Fibroblast of lung (primary cell): ENCODE data around the gene SLC6A19. TPM values are rescaled to one million over a fixed set of nuclear protein-coding genes. Genes with fewer than 3 reads are reported as not detected.

Experiments used
- DNase-seq, 2 donors: peaks; one replicate each; pipeline versions ENCODE4 v3.0.0 to v3.0.0-alpha.2; 2010; ENCODE audit warnings: low read depth in 2 of 2
- H2AFZ ChIP-seq: 2 replicates; pipeline ENCODE4 v1.5.1; 2012; ENCODE audit warnings: low read length, control low read depth, inconsistent platforms
- H3K27ac ChIP-seq: 2 replicates; pipeline ENCODE4 v1.5.1; 2011; ENCODE audit warnings: low read length, control low read depth; ENCODE audit not compliant: insufficient read depth
- H3K27me3 ChIP-seq: 2 replicates; pipeline ENCODE4 v1.5.1; 2011; ENCODE audit warnings: mild to moderate bottlenecking, low read length; ENCODE audit not compliant: control insufficient read depth, insufficient read depth
- H3K36me3 ChIP-seq: 2 replicates; pipeline ENCODE4 v1.5.1; 2011; ENCODE audit warnings: low read length; ENCODE audit not compliant: control insufficient read depth, insufficient read depth
- H3K4me1 ChIP-seq: 2 replicates; pipeline ENCODE4 v1.5.1; 2011; ENCODE audit warnings: low read length; ENCODE audit not compliant: control insufficient read depth, insufficient read depth; ENCODE audit errors: extremely low read depth
- H3K4me2 ChIP-seq: 2 replicates; pipeline ENCODE4 v1.5.1; 2011; ENCODE audit warnings: low read length, control low read depth; ENCODE audit not compliant: insufficient read depth; ENCODE audit errors: extremely low read depth
- H3K4me3 ChIP-seq, 4 experiments: fragments of 200-600 bp in 1 of 4; sonication (generic) in 1 of 4; replicated peaks in 1 of 4; 2 replicates each; pipeline ENCODE4 v1.5.1; 2011 to 2016; ENCODE audit warnings: low read length in 4 of 4, low read depth in 3 of 4, mild to moderate bottlenecking in 3 of 4, control low read depth in 2 of 4, inconsistent platforms in 1 of 4, mixed read lengths in 1 of 4; ENCODE audit not compliant: insufficient read depth in 1 of 4; ENCODE audit errors: control extremely low read depth in 1 of 4
- H3K79me2 ChIP-seq: 2 replicates; pipeline ENCODE4 v1.5.1; 2012; ENCODE audit warnings: mild to moderate bottlenecking, low read length, inconsistent platforms; ENCODE audit not compliant: control insufficient read depth, insufficient read depth
- H3K9ac ChIP-seq: 2 replicates; pipeline ENCODE4 v1.5.1; 2011; ENCODE audit warnings: mild to moderate bottlenecking, low read length, control low read depth; ENCODE audit not compliant: insufficient read depth
- H3K9me3 ChIP-seq: 2 replicates; pipeline ENCODE4 v1.5.1; 2012; ENCODE audit warnings: low read depth, low read length; ENCODE audit not compliant: control insufficient read depth, insufficient read depth
- H4K20me1 ChIP-seq: 2 replicates; pipeline ENCODE4 v1.5.1; 2011; ENCODE audit warnings: low read length; ENCODE audit not compliant: control insufficient read depth, insufficient read depth; ENCODE audit errors: extremely low read depth
- CTCF ChIP-seq, 2 donors: IDR thresholded peaks in 1 of 2; conservative IDR thresholded peaks in 1 of 2; 1 replicate in 1 of 2; 2 replicates in 1 of 2; pipeline ENCODE4 v1.5.1; 2011 to 2012; ENCODE audit warnings: low read length in 2 of 2, control low read depth in 1 of 2, inconsistent platforms in 1 of 2, low read depth in 1 of 2, mild to moderate bottlenecking in 1 of 2
- EZH2 ChIP-seq: IDR thresholded peaks from 2 replicates; pipeline ENCODE4 v1.5.1; 2012; ENCODE audit warnings: low read length, control low read depth, mild to moderate bottlenecking; ENCODE audit errors: missing control alignments
- polyA plus RNA-seq, 2 donors: library from polyadenylated mRNA; depleted of rRNA in 1 of 2; stranded (reverse) in 1 of 2; unstranded in 1 of 2; fragments of >200 nt; gene quantifications; 2 replicates each; pipeline ENCODE4 v1.2.1, GENCODE V29; 2011 to 2012; ENCODE audit warnings: missing spikeins in 1 of 2
- total RNA-seq: library from RNA; depleted of rRNA; stranded (reverse); fragments of >200 nt; gene quantifications from 2 replicates; pipeline ENCODE4 v1.2.1, GENCODE V29; 2014

The SLC6A19 gene
- total and polyA plus RNA-seq, 2 donors (not counting 1 experiment from before 2014, with no cell fraction given) = not detected

GRCh38 chr5:1270933-1271914 lies 69.8 kb downstream of the SLC6A19 start:
- H4K20me1 ChIP-seq = no peaks in the 10 kb centered on the region
- no peaks in the 10 kb centered on the region for H3K4me1 ChIP-seq
- no peak overlapping the region for H3K9ac ChIP-seq
- H3K9me3 ChIP-seq = no peaks in the 10 kb centered on the region
- no peaks in the 10 kb centered on the region for H3K79me2 ChIP-seq
- no peak overlapping the region for H3K4me3 ChIP-seq
- no peak overlapping the region for H3K4me2 ChIP-seq
- DNase-seq = no peak
- H3K36me3 ChIP-seq = no peaks in the 10 kb centered on the region
- no peak overlapping the region for H3K27ac ChIP-seq
- no peak overlapping the region for H2AFZ ChIP-seq
- TF ChIP-seq CTCF (conservative IDR thresholded peaks at IDR 0.05 in 1 of 2, IDR thresholded peaks at IDR 0.05 in 1 of 2; ENCODE audit: low read depth in 1 of 2, low read length in 2 of 2) (no peak), EZH2 (no peak)
- H3K27me3 ChIP-seq = no peaks in the 10 kb centered on the region

- no peak overlapping the region for H3K4me3 ChIP-seq
- no peak overlapping the region for H3K9ac ChIP-seq
- H3K27me3 ChIP-seq = no peaks in the 10 kb centered on the region
- no peak for TF ChIP-seq CTCF (conservative IDR thresholded peaks at IDR 0.05 in 1 of 2, IDR thresholded peaks at IDR 0.05 in 1 of 2; ENCODE audit: low read depth in 1 of 2, low read length in 2 of 2)
- TF ChIP-seq EZH2 = no peak
- no peaks in the 10 kb centered on the region for H3K36me3 ChIP-seq
- H3K79me2 ChIP-seq = no peaks in the 10 kb centered on the region
- H4K20me1 ChIP-seq = no peaks in the 10 kb centered on the region
- H3K4me1 ChIP-seq = no peaks in the 10 kb centered on the region
- H2AFZ ChIP-seq = no peak overlapping the region
- no peak overlapping the region for H3K27ac ChIP-seq
- no peak overlapping the region for H3K4me2 ChIP-seq
- no peaks in the 10 kb centered on the region for H3K9me3 ChIP-seq
- DNase-seq = no peak
Measured at GRCh38 chr5:1272201-1272600, 70.8 kb downstream of the SLC6A19 start.

- Histone ChIP-seq H3K9me3 (no peaks in the 10 kb centered on the region), H3K36me3 (no peaks in the 10 kb centered on the region), H3K9ac (no peak overlapping the region), H4K20me1 (no peaks in the 10 kb centered on the region), H3K27me3 (no peaks in the 10 kb centered on the region), H3K4me3 (no peak overlapping the region), H3K4me1 (no peaks in the 10 kb centered on the region), H3K4me2 (no peak overlapping the region), H3K27ac (no peak overlapping the region), H3K79me2 (no peaks in the 10 kb centered on the region), H2AFZ (no peak overlapping the region)
- DNase-seq = no peak
- TF ChIP-seq EZH2 = no peak
- no peak for TF ChIP-seq CTCF (conservative IDR thresholded peaks at IDR 0.05 in 1 of 2, IDR thresholded peaks at IDR 0.05 in 1 of 2; ENCODE audit: low read depth in 1 of 2, low read length in 2 of 2)
Measured at GRCh38 chr5:1273745-1274144, 72.3 kb downstream of the SLC6A19 start.
